Measurements from ENCODE around the gene ANKRD40. TPM values are rescaled to one million over a fixed set of nuclear protein-coding genes. Genes with fewer than 3 reads are reported as not detected.
"Not testable (repeated sequence)": the region's sequence is repeated elsewhere in the genome, so short reads cannot be mapped to it uniquely, and the experiment has no call there.

The ANKRD40 gene
- total RNA-seq, 1 donor from 2014 or later = 31.4 TPM

DNA sequence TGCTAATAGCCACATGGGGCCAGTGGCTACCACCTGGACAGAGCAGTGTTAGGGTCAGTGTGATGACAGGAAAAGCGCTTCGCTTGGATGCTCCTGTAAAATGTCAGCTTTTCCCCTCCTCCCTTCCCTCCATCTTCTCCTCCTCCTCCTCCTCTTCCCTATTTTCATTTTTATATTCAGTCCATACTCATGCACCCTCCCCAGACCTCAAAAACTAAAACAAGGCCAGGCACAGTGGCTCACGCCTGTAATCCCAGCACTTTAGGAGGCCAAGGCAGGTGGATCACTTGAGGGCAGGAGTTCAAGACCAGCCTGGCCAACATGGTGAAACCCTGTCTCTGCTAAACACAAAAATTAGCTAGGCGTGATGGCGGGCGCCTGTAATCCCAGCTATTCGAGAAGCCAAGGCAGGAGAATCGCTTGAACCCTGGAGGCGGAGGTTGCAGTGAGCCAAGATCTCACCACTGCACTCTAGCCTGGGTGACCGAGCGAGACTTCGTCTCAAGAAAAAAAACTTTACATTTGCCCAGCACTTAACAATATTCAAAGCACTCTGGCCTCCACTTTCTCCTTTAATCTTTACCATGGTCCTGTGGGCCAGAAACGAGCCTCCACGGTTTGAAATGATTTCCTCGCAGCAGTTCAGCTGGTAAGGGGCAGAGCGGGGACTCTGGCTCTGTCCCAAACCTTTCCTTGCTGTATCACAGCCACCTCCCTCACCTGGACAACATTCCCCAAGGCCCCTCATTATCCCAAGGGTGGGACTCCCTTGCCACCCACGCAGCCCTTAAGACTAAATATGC is 21.8 kb downstream of the ANKRD40 start:
- no peak for DNase-seq

DNA sequence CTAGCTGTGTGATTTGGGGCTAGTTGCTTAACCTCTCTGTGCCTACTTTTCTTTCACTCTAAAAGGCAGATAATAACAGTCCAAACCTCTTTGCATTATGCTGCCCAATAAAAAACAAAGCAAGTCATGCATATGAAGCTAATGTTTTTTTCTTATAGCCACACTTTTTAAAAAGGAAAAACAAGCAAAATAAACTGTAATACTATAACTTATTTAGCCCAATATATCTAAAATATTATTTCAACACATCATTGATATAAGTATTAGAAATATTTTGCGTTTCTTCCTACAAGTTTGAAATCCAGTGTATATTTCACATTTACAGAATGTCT is 22.4 kb downstream of the ANKRD40 start:
- no peak for DNase-seq

DNA sequence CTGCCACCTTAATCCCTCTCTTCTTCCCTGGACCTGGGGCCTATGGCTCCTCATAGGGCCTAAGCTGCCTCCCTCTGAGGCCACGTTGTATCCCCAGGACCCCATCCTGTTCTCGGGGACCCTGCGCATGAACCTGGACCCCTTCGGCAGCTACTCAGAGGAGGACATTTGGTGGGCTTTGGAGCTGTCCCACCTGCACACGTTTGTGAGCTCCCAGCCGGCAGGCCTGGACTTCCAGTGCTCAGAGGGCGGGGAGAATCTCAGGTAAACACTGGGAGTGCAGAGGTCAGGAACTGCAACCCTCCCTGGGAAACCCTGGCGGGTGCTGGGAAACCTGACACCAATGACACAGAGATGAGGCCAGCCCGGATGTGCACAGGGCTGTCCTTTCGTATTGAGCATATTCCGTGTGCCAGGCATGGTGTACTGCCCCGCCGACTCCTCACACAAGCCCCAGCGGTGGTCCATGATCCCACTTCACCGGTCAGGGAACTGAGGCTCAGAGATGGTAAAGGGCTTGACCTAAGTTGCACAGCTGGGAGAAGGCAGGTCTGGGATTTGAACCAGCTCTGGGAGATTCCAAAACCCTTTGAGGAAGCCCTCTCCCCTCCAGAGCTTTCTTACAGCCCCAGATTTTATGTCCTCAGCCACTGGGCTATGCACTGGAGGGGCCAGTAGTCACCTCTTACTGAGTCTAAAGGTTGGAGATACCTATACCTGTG is 22.9 kb downstream of the ANKRD40 start:
- DNase-seq = no peak

DNA sequence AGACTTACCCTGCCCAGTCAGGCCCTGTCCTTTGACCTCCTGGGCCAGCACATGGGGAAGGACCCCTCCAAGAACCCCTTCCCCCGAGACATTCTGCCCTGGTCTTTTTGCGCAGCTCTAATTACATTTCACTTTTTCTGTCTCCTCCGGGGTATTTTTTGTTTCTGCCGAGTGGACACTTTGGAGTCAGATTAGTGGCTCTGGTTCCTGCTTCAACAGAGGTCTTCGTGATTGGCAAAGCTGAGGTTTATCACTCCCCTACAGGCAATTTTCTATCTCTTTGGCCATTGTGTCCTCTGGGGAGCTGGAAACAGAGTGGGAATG is 23.5 kb downstream of the ANKRD40 start:
- no peak for DNase-seq

DNA sequence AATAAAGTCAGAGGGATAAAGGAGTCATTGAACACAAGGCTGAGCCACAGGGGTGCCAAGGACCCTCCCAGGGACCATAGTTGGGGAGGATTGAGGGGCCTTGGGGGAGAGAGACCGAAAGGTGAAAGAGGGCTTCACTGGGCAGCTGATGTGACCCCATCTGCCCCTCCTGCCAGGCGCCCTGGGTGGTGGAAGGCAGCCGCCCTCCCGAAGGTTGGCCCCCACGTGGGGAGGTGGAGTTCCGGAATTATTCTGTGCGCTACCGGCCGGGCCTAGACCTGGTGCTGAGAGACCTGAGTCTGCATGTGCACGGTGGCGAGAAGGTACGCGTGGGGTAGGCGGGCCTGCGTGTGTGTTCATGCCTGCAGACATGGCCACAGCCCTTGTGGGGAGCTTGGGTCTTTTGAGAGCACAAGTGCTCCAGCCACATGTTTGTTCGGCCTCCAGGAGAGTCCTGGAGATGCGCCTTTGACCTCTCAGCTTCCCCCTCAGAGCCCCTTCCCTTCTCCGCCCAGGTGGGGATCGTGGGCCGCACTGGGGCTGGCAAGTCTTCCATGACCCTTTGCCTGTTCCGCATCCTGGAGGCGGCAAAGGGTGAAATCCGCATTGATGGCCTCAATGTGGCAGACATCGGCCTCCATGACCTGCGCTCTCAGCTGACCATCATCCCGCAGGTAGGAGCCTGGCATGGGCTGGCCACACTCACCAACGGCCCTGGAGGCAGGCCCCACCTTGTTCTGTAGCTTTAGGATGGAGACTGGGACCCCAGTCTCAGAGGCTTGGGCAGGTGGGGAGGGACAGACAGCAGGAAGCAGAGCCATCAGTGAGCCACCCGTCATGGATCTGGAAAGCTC is 24.1 kb downstream of the ANKRD40 start:
- no peak for DNase-seq

DNA sequence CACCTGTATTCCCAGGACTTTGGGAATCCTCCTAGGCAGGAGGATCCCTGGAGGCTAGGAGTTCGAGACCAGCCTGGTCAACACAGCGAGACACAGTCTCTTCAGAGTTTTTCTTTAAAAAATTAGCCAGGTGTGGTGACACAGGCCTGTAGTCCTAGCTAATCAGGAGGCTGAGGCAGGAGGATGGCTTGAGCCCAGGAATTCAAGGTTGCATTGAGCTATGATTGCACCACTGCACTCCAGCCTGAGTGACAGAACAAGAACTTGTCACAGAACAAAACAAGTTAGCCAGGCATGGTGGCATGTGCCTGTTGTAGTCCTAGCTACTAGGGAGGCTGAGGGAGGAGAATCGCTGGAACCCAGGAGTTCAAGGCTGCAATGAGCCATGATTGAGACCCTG is 24.8 kb downstream of the ANKRD40 start:
- no peak for DNase-seq

DNA sequence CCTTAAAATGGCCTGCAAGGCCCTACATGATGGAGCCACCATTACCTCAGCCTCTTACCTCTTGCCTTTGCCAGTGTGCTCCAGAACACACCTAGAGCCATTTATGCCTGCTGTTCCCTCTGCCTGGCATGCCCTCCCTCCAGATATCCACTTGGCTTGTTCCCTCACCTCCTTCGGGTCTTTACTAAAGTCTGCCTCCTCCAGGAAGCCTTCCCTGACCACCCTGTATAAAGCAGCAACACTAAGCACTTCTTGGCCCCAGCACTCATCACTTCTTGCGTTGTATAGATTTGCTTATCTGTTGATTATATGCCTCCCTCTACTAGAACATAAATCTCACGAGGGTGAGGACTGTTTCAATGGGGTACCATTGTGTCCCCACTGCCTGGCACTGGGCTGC is 25.3 kb downstream of the ANKRD40 start:
- no peak for DNase-seq

DNA sequence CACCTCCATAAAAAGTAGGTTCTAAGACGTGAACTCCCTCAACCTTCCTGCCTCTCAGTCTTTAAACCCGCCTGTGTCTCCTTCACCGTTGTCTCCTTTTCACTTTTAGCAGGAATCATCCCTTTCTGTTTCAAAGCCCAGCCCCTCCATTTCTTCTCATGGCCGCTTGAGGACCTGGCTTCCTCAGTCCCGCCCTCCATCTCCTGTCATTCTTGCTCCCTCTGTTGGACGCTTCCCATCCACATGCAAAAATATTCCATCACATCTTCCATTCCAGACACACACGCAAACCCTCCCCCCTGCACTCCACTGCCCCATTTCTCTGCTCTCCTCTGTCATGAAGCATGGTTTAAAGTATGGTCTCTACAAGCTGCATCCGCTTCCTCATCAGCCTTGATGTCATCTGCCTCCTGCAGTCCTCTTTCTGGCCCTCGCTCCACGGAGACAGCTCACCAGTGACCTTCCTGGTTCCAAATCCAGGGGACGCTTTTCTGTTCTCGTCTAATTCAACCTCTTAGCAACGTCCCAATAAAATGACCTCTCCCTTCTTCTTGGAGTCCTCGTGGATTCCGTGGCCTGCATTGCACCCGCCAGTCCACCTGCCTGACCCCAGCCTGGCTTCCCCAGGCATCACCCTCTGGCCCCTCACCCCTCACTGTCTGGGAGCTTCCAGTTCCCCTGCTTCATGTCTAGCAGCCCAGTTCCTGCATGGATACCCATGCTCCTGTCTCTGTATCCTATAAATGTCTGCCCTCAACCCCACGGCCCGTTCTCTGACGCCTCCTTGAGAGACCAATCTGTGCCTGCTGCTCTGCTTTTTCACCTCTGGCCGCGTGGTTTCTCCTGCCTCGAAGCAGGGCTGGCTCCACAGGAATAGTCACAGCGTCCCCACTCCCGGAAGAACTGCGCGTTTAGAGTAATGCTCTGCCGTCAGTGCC is 26.2 kb downstream of the ANKRD40 start:
- DNase-seq = peak; percentile 26

DNA sequence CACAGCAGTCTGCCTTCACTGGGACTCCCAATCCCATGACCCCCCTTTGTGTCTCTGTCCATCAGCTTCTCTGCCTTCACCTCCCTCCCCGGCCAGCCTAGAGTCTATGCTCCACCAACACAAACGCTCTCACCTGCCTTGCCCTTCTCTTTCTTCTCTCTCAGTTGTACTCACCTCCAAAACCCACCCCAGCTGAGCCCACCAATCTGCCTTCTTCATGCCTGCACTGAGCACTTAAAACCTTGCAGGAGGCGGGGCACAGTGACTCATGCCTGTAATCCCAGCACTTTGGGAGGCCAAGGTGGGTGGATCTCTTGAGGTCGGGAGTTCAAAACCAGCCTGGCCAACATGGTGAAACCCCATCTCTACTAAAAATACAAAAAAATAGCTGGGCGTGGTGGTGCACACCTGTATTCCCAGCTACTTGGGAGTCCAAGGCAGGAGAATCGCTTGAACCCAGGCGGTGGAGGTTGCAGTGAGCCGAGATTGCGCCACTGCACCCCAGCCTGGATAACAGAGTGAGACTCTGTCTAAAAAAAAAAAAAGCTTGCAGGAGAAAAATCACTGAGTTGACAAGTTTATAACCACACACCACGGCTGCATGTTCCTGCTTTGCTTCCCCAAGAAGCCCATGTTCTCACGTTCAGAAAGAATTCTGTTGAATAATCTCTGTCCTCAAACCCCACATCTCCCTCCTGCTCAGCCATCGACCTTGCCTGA is 27.0 kb downstream of the ANKRD40 start:
- not testable (repeated sequence) for DNase-seq

DNA sequence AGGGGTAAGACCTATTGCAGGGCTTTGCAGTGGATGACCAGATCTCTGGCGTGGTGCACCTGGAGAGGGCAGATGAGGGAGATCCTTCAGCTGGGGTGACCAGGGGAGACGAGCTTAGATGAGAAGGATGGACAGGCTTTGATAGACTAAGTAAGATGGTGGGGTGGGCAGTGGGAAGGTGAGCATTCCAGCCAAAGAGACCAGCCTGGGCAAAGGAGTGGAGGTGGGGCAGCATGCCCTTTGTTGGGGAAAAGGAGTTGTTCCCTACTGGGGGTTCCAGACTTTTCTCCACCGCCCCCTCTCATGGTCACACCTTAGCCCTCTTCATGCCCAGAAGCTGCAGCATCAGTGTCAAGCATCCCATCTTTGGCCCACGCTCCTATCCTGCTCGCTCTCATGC is 27.6 kb downstream of the ANKRD40 start:
- DNase-seq = no peak

DNA sequence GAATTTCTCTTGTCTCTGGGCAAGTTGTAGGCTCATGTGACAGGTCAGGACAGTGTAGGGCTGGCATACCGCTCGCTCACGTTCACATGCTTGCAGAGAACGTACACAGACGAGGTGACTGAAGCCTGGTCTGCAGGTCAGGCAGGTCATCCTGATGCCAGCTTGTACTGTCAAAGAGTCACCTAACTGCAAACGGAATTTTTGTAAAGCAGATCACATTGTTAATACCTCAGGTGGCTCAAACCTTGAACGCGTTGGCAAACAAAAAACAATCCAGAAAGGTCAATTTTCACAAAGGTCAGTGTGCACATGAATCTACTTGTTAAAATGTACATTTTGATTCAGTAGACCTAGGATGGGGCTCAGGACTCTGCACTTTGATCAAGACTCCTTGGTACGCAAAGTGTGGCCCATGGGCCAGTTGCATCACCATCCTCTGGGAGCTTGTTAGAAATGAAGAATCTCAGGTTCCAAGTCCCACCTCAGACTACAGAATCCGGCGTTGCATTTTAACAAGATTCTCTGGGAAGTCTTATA is 28.6 kb downstream of the ANKRD40 start:
- no peak for DNase-seq

DNA sequence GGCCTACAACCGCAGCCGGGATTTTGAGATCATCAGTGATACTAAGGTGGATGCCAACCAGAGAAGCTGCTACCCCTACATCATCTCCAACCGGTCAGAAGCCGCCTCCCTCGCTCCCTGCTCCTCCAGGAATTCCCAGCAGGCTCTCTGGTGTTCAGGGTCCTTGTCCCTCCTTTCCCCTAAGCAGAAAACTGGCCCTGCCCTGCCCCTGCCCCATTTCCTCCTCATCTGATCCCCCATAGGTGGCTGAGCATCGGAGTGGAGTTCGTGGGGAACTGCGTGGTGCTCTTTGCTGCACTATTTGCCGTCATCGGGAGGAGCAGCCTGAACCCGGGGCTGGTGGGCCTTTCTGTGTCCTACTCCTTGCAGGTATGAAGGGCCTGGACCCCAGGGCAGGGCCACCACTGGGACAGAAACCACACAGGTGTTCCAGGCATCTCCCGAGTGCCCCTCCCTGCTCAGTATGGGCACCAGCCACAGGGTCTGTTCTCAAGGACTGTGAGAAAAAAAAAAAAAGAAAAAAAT is 29.8 kb downstream of the ANKRD40 start:
- no peak for DNase-seq

DNA sequence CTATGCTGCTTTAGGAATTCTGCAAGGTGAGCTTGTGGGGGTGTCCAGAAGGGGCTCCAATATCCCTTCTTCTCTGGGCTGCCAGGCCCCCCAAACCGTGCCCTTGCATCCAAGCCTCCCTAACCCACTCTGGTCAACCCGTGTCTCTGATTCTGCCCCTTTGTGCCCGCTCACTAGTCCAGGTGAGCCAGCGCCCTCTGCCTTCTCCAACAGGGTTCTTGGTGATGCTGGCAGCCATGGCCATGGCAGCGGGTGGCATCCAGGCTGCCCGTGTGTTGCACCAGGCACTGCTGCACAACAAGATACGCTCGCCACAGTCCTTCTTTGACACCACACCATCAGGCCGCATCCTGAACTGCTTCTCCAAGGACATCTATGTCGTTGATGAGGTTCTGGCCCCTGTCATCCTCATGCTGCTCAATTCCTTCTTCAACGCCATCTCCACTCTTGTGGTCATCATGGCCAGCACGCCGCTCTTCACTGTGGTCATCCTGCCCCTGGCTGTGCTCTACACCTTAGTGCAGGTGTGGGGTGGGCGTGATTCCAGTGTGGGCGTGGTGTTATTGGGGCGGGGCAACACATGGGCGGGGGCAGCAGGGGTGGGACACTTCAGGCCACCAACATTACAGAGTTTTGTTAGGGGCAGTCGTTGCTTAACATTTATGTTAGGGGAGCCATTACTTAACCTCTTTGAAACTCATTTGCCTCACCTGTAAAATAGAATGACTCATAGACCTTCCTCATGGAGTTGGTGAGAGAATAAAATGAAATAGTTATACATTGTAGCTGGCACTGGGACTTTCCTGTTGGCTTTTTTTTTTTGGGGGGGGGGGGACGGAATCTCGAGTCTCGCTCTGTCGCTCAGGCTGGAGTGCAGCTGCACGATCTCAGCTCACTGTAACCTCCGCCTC is 31.4 kb downstream of the ANKRD40 start:
- no peak for DNase-seq

DNA sequence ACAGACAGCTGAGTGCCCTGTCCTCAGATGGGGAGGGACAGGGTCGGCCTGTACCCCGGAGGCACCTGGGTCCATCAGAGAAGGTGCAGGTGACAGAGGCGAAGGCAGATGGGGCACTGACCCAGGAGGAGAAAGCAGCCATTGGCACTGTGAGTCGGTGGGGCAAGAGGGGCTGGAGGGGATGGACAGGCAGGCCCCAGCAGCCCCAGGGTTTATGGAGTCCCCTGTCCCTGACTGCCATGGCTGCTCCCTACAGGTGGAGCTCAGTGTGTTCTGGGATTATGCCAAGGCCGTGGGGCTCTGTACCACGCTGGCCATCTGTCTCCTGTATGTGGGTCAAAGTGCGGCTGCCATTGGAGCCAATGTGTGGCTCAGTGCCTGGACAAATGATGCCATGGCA is 32.1 kb downstream of the ANKRD40 start:
- no peak for DNase-seq

DNA sequence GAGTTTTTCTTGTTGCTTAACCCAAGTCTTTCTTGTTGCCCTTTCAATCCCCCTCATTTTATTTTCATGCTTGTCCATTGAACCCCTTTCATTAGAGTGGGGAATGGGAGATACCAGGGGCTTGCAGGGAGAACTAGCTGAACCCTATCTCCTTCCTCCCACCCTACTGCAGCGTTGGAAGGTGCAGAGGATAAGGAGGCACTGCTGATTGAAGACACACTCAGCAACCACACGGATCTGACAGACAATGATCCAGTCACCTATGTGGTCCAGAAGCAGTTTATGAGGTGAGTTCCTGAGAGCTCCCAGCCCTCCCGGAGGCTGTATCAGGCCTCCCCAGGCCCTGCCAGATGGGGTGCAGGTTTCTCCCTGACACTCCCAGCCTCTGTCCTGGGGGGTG is 32.5 kb downstream of the ANKRD40 start:
- DNase-seq = no peak

DNA sequence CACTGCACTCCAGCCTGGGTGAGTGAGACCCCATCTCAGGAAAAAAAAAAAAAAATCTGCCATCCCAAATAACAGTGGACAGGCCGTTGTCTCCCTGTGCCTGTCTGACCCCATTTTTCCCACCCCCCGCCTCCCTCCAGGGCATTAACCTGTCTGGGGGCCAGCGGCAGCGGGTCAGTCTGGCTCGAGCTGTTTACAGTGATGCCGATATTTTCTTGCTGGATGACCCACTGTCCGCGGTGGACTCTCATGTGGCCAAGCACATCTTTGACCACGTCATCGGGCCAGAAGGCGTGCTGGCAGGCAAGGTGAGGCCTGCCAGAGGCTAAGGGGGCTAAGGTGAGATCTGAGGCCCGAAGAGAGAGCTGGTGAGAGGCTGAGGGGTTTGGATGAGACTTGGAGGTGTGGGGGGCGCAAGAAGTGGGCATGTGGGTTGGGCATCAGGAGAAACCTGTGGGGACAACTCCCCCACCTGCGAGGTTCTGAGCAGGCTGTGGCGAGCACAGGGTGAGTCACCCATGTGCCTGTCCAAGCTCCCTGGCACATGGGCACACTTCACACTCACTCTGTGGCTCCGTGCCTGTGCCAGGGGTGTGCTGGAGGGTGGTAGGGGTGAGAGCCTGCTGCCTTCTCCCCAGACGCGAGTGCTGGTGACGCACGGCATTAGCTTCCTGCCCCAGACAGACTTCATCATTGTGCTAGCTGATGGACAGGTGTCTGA is 34.7 kb downstream of the ANKRD40 start:
- DNase-seq = no peak

DNA sequence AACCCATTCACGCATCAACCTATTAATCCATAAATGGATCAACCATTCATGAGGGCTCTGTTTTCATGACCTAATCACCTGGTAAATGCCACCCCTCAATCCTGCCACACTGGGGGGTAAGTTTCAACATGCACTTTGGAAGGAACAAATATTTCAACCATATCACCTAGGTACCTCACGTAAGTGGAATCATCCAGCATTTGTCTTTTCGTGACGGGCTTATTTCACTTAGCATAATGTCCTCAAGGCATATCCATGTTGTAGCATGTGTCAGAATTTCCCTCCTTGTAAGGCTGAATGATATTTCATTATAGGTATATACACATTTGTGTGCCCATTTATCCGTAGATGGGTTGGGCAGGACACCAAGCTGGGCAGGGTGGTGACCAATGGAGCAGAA is 35.6 kb downstream of the ANKRD40 start:
- DNase-seq = no peak

DNA sequence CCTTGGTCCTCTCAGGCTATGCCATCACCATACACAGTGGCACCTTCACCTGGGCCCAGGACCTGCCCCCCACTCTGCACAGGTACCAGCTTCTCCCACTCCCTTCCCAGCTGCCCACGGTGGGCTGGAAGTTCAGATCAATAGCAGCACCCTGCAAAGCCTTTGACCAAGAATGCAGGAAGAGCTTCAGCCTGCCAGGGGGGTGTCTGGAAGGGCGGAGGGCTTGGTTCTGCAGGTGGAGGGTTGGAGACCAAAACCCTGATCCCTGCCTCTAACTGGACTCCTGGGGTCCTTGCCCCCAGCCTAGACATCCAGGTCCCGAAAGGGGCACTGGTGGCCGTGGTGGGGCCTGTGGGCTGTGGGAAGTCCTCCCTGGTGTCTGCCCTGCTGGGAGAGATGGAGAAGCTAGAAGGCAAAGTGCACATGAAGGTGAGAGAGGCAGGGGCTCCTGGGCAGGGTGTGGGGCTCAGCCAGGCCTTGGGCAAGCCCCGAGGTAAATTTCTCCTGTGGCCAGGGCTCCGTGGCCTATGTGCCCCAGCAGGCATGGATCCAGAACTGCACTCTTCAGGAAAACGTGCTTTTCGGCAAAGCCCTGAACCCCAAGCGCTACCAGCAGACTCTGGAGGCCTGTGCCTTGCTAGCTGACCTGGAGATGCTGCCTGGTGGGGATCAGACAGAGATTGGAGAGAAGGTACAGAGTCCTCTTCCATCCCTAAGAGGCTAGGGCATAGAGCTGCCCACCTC is 38.7 kb downstream of the ANKRD40 start:
- DNase-seq = no peak
